Measurements from ENCODE around the gene PITPNC1.

GRCh38 chr17:67601897-67602296 lies 224.8 kb downstream of the PITPNC1 start:
- TF ChIP-seq CTCF (conservative IDR thresholded peaks at IDR 0.05; ENCODE audit: low read depth, low read length) (no peak), EZH2 (IDR thresholded peaks at IDR 0.05; ENCODE audit: borderline replicate concordance, low read depth, low read length, poor library complexity, severe bottlenecking) (no peak)

Data from A673 (cell line).